Midbrain (tissue), 1 donor: ENCODE results near the gene RHEX.

Experiments
- DNase-seq: peaks from one replicate; lab custom pipeline; 2025; lab: John Stamatoyannopoulos, UW

Gene RHEX

DNA sequence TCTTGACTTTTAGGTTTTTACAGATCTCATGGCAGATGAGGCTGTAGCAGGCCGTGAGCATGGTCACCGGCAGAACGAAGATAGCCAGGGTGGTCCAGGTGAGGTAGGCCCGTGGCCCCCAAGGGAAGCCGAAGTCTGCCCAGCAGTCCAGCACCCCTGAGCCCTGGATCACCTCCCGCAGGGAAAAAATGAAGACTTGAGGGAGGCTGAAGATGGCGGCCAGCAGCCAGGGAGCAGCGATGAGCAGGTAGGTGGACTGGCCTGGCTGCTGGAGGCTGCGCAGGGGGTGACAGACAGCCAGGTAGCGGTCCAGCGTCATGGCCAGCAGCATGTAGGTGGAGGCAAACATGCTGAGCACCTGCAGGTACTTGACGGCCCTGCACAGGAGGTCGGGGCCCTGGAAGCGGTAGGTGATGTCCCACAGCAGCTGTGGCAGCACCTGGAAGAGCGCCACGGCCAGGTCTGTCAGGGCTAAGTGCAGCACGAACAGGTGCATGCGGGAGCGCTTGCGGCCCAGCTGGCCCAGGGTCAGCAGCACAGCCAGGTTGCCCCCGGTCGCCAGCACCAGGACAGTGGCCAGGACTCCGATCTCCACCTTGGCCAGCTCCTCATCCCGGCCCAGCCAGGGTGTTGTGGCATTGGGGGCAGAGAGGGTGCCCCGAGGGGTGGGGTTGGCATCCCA, 63.4 kb downstream of the RHEX start:
- no peak for DNase-seq

DNA sequence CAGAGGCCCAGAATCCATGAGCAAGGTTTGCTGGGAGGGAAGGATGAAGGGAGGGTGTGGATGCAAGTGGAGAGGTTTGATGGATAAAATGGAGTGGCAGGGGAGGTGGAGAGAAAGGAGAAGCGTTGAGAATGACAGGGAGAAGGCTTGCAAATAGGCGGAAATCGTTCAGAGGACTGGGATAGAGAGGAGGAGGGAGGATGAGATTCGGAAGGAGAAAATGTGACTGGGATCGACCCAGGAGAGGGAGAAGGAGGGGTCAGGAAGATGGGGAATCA, 63.8 kb downstream of the RHEX start:
- no peak for DNase-seq

- peak; percentile 28 for DNase-seq
Measured at GRCh38 chr1:206117151-206117948, 64.4 kb downstream of the RHEX start, which contains the start of gene AVPR1B. AVPR1B (minus strand) TSS chr1:206117388; CDS start chr1:206116890, 498 bp downstream.

GRCh38 chr1:206120406-206120805, 67.4 kb downstream of the RHEX start:
- DNase-seq, result no peak

- no peak for DNase-seq
Measured at GRCh38 chr1:206121269-206121668, 68.3 kb downstream of the RHEX start.

- DNase-seq, result no peak
Measured at GRCh38 chr1:206122686-206123085, 69.7 kb downstream of the RHEX start.

DNA sequence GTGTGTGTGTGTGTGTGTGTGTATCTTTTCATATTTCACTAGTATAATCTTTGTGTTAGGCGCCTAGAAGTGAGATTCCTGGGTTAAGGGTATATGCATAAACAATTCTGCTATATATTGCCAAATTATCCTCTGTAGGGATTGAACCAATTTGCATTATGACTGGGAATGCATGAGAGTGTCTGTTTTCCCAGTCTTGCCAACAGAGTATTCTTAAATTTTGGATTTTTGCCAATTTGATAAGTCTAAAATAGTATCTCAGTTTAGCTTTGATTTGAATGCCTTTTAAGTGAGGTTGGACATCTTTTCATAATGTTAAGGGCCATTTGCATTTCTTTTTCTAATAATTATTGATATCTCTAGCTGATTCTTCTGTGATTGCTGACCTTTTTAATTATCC, 72.4 kb downstream of the RHEX start:
- no peak for DNase-seq

GRCh38 chr1:206127336-206127735, 74.4 kb downstream of the RHEX start:
- no peak for DNase-seq

DNA sequence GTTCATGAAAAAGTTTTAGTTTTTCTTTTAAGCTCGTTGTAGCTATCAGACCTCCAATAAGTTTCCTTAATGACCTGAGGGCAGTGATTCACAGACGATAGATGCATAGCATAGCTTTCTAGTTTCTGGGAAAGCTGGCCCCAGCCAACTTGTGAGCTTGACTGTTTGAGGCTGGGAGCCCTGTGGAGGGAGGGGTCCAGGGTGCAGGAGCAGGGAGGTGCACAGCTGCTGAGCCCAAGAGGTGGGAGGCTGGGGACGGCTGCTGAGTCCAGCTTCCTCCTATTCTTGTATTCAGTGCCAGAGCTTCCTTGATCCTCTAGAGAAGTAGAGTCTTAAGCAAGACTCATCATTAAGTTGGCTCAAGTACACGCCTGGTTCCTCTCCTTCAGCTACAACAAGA, 75.2 kb downstream of the RHEX start:
- DNase-seq, result no peak

GRCh38 chr1:206131037-206131436, 78.1 kb downstream of the RHEX start:
- DNase-seq, result no peak

DNA sequence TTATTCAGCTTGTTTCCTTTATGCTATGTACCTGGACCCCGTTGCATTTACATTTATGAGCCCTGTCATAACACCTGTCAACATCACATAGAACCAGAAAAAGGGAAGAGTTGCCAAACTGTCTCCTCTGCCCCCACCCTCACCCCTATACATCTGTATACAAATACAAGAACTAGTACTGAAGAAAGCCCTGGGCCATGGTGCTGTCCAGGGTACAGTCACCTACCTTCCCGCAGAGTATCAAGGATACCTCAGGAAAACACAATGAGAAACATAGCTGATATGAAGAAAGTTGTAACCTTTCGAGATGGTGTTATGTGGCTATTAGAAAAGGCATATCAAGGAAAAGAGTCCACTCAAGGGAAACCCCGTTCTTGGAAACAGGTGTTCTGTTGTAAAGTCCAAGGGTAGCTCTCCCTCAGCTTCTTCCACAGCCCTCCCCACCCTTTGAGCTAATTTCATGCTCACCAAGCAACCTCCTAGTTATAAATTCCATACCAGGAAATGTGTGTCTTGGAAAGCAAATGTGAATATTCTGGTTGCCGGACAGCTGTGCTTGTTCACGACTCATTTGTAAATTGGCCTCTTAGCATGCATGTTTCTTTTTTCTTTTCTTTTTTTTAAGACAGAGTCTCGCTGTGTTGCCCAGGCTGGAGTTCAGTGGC, 80.9 kb downstream of the RHEX start:
- DNase-seq, result no peak

DNA sequence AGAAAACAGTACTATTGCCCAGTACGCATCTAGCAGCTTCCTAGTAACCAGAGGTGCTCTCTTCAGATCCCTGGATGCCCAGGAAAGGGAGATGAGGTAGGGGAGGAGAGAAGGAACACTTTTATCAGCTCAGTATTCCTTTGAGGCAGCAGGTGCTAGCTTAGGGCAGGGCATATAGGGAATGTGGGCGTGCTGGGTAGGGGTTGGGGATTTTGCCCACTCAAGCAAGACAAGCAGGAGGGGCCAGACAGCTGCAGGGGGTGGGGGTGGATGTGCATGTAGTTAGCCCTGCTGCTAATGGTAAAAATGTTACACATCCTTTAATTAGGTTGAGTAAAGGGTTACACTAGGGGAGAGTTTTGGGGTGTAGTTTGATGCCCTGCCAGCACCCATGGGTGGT, 82.3 kb downstream of the RHEX start:
- DNase-seq, result no peak

GRCh38 chr1:206136241-206136640, 83.3 kb downstream of the RHEX start:
- DNase-seq, result no peak

DNA sequence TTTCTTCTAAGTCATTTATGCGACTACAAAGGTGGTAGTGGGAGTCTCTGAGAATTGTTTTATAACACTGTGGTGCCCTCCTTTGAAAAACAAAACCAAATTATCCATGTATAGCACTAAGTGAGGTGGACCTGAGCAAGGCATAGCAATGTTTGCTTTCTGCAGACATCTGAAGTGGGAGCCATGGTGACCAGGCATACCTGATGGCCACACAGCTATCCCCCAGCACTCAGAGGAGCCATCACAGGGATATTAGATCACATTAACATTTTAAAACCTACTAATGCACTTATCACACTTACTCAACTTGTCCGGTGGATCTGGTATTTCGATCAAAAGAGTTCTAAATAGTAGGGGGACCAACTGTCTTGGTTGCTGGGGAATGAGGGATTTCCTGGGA, 89.0 kb downstream of the RHEX start:
- DNase-seq, result no peak

GRCh38 chr1:206142770-206143169, 89.8 kb downstream of the RHEX start:
- no peak for DNase-seq

DNA sequence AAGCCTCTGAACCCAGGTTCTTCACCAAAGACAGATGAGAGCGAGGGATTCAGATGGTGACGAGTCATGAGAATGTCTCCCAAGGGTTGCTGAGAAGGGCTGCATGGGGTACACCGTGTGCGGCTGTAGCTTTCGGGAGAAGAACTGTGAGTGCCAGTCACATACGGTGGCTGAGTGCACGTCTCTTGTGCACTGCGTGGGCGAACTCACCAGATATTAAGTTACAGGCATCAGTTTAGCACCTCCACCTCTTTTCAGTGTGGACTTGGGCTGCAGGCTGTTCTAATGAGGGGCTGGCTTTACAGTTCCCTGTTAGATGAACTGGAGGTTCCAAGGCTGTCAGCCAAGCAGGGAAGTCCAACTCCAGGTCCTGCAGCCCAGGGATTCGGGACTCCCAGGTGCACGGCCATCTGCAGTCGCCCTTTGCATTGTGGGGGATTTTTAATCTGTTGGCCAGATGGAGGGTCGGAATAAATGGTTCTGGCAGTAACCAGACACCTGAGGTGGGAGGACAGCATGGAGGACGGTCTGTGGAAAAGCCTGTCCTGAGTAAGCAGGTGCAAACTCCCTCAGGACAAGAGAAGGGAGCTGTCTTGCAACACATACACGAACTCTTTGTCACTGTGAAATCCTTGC, 90.7 kb downstream of the RHEX start:
- DNase-seq, result no peak

DNA sequence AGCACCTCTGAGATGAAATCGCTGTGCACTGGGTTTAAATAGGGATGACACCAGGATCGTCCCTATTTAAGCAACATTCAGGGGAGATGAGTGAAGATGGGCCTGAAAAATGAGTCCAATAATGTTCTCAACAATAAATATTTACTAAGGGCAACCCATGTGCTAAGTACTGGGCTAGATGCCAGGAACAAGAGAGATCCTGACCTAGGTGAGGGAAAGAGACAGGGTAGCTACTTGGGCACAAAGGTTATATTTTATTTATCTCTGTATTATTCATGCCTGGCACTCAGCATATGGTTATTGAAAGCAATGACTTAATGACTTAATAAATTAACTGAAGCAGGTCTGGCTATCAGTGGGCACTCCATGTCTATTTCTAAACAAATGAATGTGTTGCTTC, 91.6 kb downstream of the RHEX start:
- DNase-seq, result no peak

GRCh38 chr1:206145771-206146290, 92.9 kb downstream of the RHEX start:
- no peak for DNase-seq
